Activated CD8-positive, alpha-beta T cell treated with anti-CD3 and anti-CD28 coated beads for 36 hours (primary cell): ENCODE data around the gene PPP1R18. TPM values are rescaled to one million over a fixed set of nuclear protein-coding genes. Genes with fewer than 3 reads are reported as not detected.

Source experiments
- ATAC-seq: fragments of 200-7000 bp; cut with Tn5 transposase; one replicate; pipeline ENCODE4 v1.10.0; 2021; ENCODE audit warnings: mild to moderate bottlenecking, moderate library complexity
- CTCF ChIA-PET: fragments of 350-600 bp; sonication (Branson Sonifier 250); formaldehyde crosslinking; loops from one replicate; lab custom pipeline; 2021; ENCODE audit warnings: antibody characterized with exemption; lab: Charles Lee
- POLR2A ChIA-PET: fragments of 350-600 bp; sonication (Branson Sonifier 250); formaldehyde crosslinking; loops from one replicate; lab custom pipeline; 2021; ENCODE audit warnings: antibody characterized with exemption; lab: Charles Lee
- DNase-seq: peaks from one replicate; pipeline ENCODE4 v3.0.0-alpha.2; 2020
- H3K27ac Mint-ChIP-seq: one replicate; pipeline ENCODE4 v1.8.0; 2021; ENCODE audit warnings: mild to moderate bottlenecking, mixed read lengths
- H3K27me3 Mint-ChIP-seq: one replicate; pipeline ENCODE4 v1.8.0; 2021; ENCODE audit warnings: mixed read lengths
- H3K36me3 Mint-ChIP-seq: one replicate; pipeline ENCODE4 v1.8.0; 2021; ENCODE audit warnings: low read depth, mixed read lengths
- H3K4me1 Mint-ChIP-seq: one replicate; pipeline ENCODE4 v1.8.0; 2021; ENCODE audit warnings: low read depth, mixed read lengths
- H3K4me3 Mint-ChIP-seq: one replicate; pipeline ENCODE4 v1.8.0; 2021; ENCODE audit warnings: mild to moderate bottlenecking, moderate library complexity, mixed read lengths
- H3K9me3 Mint-ChIP-seq: one replicate; pipeline ENCODE4 v1.8.0; 2021; ENCODE audit warnings: mixed read lengths
- CTCF ChIP-seq: fragments of 200-600 bp; IDR thresholded peaks from one replicate; pipeline ENCODE4 v1.8.0; 2022; ENCODE audit warnings: antibody characterized with exemption, mild to moderate bottlenecking
- intact Hi-C: fragments of 100-400 bp; cut with micrococcal nuclease; formaldehyde crosslinking; loops from one replicate; pipeline ENCODE4 v1.10.0; 2022
- total RNA-seq, 2 experiments: library from RNA; stranded (reverse); gene quantifications; one replicate each; pipeline ENCODE4 v1.2.3, GENCODE V29; 2021

PPP1R18 gene, protein sequence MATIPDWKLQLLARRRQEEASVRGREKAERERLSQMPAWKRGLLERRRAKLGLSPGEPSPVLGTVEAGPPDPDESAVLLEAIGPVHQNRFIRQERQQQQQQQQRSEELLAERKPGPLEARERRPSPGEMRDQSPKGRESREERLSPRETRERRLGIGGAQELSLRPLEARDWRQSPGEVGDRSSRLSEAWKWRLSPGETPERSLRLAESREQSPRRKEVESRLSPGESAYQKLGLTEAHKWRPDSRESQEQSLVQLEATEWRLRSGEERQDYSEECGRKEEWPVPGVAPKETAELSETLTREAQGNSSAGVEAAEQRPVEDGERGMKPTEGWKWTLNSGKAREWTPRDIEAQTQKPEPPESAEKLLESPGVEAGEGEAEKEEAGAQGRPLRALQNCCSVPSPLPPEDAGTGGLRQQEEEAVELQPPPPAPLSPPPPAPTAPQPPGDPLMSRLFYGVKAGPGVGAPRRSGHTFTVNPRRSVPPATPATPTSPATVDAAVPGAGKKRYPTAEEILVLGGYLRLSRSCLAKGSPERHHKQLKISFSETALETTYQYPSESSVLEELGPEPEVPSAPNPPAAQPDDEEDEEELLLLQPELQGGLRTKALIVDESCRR
- 100 to 1,000 TPM; 174 to 177 TPM for total RNA-seq

GRCh38 chr6:30686009-30686907 is at the start of gene PPP1R18:
PPP1R18 (minus strand) TSS chr6:30686645; CDS start chr6:30686018, 627 bp downstream.
- peak; percentile 35 for ATAC-seq
- H3K27ac Mint-ChIP-seq = peak within 1 kb of the TSS; percentile 88
- intact Hi-C loops = no loop called here

GRCh38 chr6:30735668-30736314 is 49.3 kb upstream of the PPP1R18 start:
- Mint-ChIP-seq H3K27me3 (no peaks in the 10 kb centered on the region), H3K4me1 (peaks cover 79% of the 10 kb centered on the region), H3K4me3 (peak overlapping the region; percentile 65), H3K36me3 (peaks cover 79% of the 10 kb centered on the region), H3K27ac (peak overlapping the region; percentile 94), H3K9me3 (peaks cover 8% of the 10 kb centered on the region)
- ChIA-PET POLR2A (interaction anchor here (0.6 to 10.9 kb wide), 12 partner anchors 9 to 358 kb away, joined by 3 to 212 read pairs (median 4); partner anchors contain the start of genes DHX16, IER3, MDC1 and TUBB), CTCF (interaction anchor here (0.8 to 25.8 kb wide), 10 partner anchors 14 to 351 kb away, joined by 3 to 704 read pairs (median 7); partner anchors contain the start of genes DHX16 and TUBB)
- peak; percentile 46 for DNase-seq
- peak; percentile 9 for ATAC-seq
- intact Hi-C loops = loop anchor here (5.0 kb wide), 2 partner anchors 77 to 142 kb away; no protein-coding TSS in a partner anchor
- TF ChIP-seq CTCF = no peak

More at GRCh38 chr6:30686009-30686907, at the start of gene PPP1R18:
- CTCF ChIA-PET = interaction anchor here (18.6 kb wide), 1 partner anchor 43 kb away, joined by 704 read pairs; the partner anchor contains the start of genes MDC1 and TUBB
- H3K27me3 Mint-ChIP-seq = no peaks in the 10 kb centered on the region
- no peak for TF ChIP-seq CTCF
- peak; percentile 91 for DNase-seq
- H3K4me1 Mint-ChIP-seq = peaks cover 33% of the 10 kb centered on the region
- H3K36me3 Mint-ChIP-seq = peaks cover 66% of the 10 kb centered on the region
- POLR2A ChIA-PET = interaction anchor here (0.9 to 15.7 kb wide), 8 partner anchors 11 to 145 kb away, joined by 3 to 500 read pairs (median 4); partner anchors contain the start of genes MDC1 and TUBB
- no peaks in the 10 kb centered on the region for H3K9me3 Mint-ChIP-seq
- H3K4me3 Mint-ChIP-seq = peak within 1 kb of the TSS; percentile 88

GRCh38 chr6:30732237-30732943 is 45.9 kb upstream of the PPP1R18 start:
- H3K27me3 Mint-ChIP-seq = no peaks in the 10 kb centered on the region
- intact Hi-C loops = no loop called here
- peaks cover 66% of the 10 kb centered on the region for H3K36me3 Mint-ChIP-seq
- H3K4me3 Mint-ChIP-seq = no peak overlapping the region
- ChIA-PET CTCF (interaction anchor here (1.0 to 25.8 kb wide), 17 partner anchors 10 to 363 kb away, joined by 3 to 704 read pairs (median 7); partner anchors contain the start of genes DHX16, MDC1, TUBB and VARS2), POLR2A (interaction anchor here (0.7 to 22.1 kb wide), 10 partner anchors 10 to 141 kb away, joined by 3 to 500 read pairs (median 4); partner anchors contain the start of genes DHX16, IER3, MDC1 and TUBB)
- peaks cover 4% of the 10 kb centered on the region for H3K9me3 Mint-ChIP-seq
- peaks cover 60% of the 10 kb centered on the region for H3K4me1 Mint-ChIP-seq
- no peak overlapping the region for H3K27ac Mint-ChIP-seq
- TF ChIP-seq CTCF = no peak
- ATAC-seq (no peak), DNase-seq (no peak)
